NCI-H1417 treated with DMSO at 0.1 percent for 48 hours (cell line): Measurements from ENCODE around the gene ST13.
"Not testable (repeated sequence)": the region's sequence is repeated elsewhere in the genome, so short reads cannot be mapped to it uniquely, and the experiment has no call there.

ENCODE experiments used
- DNase-seq: peaks from one replicate; lab custom pipeline; 2025; lab: John Stamatoyannopoulos, UW

Gene ST13

DNA sequence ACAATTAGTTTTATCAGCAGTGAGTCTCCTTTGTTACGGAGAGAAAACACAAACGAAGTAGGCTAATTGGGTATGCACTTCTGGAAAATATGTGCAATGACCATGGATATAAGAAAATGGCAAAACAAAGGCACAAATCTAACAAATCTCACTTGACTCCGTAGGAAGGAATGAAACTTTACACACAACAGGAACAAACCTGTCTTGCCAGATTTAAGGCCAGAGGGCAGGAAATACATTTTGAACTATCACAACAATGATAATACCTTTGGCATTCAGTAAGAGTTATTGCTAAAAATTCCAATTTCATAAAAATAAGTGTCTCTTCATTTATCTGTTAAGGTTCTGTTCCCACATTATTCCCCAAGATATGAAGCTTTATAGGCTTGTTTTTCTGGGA, 73.9 kb downstream of the ST13 start:
- DNase-seq: no peak

DNA sequence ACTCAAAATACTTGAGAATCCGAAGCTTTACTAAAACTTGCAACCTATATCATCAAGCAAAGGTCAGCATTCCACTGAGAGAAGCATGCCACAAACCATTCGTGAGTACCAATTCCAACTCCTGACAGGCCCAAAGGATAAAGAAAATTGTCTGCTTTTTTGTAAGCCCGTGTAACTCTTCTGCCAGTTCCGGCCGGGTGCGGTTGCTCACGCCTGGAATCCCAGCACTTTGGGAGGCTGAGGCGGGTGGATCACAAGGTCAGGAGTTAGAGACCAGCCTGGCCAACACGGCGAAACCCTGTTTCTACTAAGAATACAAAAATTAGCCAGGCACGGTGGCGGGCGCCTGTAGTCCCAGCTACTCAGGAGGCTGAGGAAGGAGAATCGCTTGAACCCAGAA, 74.7 kb downstream of the ST13 start:
- not testable (repeated sequence) for DNase-seq
